Body of pancreas (tissue), 4 donors: ENCODE measurements around the gene PTPRD.

Experiments used
- CTCF ChIP-seq, 7 experiments: fragments of 450-650 bp in 4 of 7; fragments of 200-600 bp in 3 of 7; sonication (generic) in 3 of 7; IDR thresholded peaks; one replicate each; pipeline ENCODE4 v1.5.1; 2016 to 2019; ENCODE audit warnings: antibody characterized with exemption in 7 of 7
- POLR2A ChIP-seq, 3 donors: fragments of 450-650 bp; IDR thresholded peaks; one replicate each; pipeline ENCODE4 v1.6.1; 2016; ENCODE audit warnings: antibody characterized with exemption in 3 of 3, mild to moderate bottlenecking in 2 of 3

GRCh38 chr9:10523164-10523563, 89.6 kb downstream of the PTPRD start:
- no peak for TF ChIP-seq CTCF (IDR thresholded peaks at IDR 0.05)
- no peak for TF ChIP-seq POLR2A (IDR thresholded peaks at IDR 0.05)
